ENCODE results near the gene ADGRA3.

DNA sequence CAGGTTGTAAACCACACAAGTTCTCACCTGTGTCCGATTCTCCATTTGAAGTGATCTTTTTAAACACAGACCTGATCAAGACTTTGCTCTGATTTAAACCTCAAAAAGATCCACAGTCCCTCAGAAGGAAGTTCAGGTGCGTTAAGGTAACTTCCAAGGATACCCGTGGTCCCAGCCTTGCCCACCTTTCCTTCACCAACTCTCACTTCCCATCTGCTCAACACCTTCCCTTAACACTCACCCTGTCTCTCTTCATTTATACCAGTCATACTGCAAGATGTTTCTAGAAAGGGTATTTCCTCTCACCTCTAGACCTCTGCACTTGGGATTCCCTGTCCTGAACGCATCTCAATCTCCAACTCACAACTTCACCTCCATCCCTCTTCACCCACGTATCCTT is 49.9 kb downstream of the ADGRA3 start:
- TF ChIP-seq, protein P1, sequence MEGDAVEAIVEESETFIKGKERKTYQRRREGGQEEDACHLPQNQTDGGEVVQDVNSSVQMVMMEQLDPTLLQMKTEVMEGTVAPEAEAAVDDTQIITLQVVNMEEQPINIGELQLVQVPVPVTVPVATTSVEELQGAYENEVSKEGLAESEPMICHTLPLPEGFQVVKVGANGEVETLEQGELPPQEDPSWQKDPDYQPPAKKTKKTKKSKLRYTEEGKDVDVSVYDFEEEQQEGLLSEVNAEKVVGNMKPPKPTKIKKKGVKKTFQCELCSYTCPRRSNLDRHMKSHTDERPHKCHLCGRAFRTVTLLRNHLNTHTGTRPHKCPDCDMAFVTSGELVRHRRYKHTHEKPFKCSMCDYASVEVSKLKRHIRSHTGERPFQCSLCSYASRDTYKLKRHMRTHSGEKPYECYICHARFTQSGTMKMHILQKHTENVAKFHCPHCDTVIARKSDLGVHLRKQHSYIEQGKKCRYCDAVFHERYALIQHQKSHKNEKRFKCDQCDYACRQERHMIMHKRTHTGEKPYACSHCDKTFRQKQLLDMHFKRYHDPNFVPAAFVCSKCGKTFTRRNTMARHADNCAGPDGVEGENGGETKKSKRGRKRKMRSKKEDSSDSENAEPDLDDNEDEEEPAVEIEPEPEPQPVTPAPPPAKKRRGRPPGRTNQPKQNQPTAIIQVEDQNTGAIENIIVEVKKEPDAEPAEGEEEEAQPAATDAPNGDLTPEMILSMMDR (IDR thresholded peaks at IDR 0.05; ENCODE audit: insufficient read depth, low read length, poor library complexity, severe bottlenecking), result no peak
- no peak for TF ChIP-seq EZH2phosphoT487 (conservative IDR thresholded peaks at IDR 0.05; ENCODE audit: low read length)

Measured in SU-DHL-6 (cell line).